ENCODE measurements around the gene STAT6.

The STAT6 gene

GRCh38 chr12:57145460-57146059, 34.4 kb upstream of the STAT6 start:
- no peak for DNase-seq (ENCODE audit: low spot score)

DNA sequence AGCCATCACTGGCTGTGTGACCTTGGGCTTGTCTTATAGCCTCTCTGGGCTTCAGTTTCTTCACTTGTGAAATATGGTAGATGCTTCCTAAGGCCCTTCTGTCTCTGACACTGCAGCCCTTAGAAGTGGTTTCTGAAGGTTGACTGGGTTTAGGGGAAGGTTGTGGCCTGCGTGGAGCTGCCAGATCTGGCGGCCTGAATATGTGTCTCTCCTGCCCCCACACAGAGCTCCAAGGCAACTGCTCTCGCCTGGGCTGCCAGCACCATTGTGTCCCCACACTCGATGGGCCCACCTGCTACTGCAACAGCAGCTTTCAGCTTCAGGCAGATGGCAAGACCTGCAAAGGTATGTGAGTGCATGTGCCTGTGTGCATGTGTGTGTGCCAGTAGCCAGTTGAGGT, 32.3 kb upstream of the STAT6 start:
- no peak for DNase-seq (ENCODE audit: low spot score)

DNA sequence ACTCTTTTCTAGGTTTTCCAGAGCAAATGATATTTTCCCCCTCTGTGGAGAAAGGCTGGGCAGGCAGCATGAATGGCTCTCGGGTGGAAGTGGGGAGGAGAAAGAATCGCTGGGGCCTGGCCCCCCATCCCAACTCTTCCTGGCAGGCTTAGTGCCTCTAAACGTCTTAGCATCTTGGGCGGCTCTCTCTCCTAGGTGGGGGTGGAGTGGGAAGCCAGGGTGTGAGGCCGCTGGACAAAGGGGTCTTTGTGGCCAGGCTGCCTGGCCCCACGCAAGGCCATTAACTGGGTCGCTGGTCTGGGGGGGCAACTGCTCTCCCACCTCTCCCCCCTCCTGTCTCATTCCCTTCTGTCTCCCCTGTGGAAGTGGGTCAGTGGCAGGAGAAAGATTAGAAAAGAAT, 31.6 kb upstream of the STAT6 start:
- no peak for DNase-seq (ENCODE audit: low spot score)

- DNase-seq (ENCODE audit: low spot score): no peak
These were observed 31.0 kb upstream of the STAT6 start for GRCh38 chr12:57142121-57142520.

- no peak for DNase-seq (ENCODE audit: low spot score)
These were observed 30.1 kb upstream of the STAT6 start for GRCh38 chr12:57141249-57141648.

DNA sequence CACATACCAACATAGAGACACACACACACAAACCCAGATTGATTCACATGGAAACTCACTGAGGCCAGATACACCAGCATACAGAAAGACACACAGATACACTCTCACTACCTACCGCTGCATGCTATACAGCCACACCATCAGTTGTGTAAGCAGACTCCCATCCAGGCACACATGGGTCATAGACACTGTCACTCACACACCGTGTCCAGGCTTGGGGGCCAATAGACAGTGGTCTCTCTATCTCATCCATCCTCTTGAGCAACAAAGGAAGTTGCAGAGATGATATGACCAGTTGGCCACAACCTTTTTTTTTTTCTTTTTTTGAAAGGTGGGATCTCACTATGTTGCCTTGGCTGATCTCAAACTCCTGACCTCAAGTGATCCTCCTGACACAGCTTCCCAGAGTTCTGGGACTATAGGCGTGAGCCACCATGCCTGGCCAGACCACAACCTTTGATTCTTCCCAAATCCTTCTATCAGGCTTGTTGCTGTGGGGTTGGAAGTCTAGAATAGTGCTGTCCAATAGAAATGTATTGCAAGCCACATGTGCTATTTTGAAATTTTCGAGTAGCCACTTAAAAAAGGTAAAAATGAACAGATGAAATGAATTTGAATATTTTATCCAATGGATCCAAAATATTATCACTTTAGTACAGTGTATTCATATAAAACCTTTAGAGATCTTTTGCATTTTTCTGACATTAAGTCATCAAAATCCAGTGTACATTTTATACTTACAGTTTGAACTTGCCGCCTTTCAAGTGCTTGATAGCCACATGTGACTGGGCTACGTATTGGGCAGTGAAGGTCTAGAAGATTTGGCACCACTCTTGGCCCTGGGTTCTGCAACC, 28.9 kb upstream of the STAT6 start:
- no peak for DNase-seq (ENCODE audit: low spot score)

- no peak for DNase-seq (ENCODE audit: low spot score)
These were observed 27.5 kb upstream of the STAT6 start for GRCh38 chr12:57138526-57139272.

DNA sequence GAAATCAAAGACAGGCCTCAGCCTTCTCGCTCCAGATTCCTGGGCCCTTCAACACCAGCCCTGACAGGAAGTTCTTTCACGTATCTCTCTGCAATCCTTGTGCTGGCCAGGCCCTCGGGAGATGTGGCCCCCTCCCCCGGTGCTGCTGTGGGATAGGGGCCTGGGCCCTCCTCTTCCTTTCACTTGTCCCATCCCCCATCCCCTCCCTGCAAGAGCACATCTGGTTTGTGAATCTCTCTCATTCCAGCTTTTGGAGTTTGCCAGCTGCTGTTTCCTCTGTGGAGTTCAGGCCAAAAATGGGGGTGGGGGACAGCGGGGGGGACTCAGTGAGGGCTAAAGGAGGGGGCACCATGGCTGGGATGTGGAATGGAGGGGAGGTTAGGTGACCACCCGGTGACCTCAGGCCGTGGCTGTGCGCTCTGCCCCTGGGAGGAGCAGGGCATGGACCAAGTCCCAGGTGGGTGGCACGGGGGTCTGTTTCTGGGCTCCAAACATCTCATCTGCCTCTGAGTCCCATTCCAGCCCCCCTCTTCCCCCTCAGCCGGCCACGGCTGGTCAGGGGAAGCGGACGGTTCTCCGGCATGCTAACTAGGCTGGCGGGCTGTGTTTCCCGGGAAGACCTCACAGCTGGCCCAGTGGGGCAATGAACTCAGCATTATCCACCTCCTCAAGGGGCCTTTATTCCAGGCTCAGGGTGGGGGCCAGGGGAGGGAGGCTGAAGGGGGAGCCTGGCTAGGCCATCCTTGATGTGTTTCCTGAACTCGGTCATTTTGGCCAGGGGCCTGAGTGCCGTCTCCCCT, 24.6 kb upstream of the STAT6 start:
- DNase-seq (ENCODE audit: low spot score): no peak

DNA sequence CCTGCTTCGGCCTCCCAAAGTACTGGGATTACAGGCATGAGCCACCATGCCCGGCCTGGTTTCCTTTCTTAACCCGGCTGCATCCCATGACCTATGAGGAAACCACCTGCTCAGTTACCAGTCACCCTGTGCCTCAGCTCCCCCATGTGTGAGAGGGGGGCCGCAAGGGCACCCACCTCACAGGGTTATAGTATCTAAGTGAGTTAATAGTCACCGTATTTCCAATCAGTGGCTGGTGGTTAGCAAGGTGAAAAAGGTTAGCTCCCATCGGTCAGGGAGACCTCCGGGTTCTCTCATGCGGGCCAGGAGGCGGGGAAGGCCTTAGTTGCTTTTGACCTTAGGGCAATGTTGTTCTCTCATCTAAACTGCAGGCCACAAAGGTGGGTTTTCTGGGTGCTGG, 23.8 kb upstream of the STAT6 start:
- no peak for DNase-seq (ENCODE audit: low spot score)

DNA sequence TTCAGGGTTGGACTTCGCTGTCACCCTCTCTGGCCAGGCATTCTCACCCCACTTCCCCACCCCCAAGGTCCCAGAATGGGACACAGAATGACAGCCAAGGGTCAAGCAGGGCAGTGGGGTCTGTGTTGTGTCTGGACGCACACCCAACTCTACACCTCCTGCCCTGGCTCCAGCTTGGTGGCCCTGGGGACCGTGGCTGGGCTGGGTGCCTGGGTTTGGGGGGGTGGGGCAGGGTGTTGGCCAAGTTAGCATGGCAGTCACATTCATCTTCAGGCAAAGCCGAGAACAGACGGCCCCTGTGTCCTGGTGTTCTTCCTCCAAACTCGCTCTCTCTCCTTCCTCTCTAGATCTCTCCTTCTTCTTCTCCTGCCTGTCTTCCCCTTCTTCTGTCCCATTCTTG, 22.8 kb upstream of the STAT6 start:
- no peak for DNase-seq (ENCODE audit: low spot score)

DNA sequence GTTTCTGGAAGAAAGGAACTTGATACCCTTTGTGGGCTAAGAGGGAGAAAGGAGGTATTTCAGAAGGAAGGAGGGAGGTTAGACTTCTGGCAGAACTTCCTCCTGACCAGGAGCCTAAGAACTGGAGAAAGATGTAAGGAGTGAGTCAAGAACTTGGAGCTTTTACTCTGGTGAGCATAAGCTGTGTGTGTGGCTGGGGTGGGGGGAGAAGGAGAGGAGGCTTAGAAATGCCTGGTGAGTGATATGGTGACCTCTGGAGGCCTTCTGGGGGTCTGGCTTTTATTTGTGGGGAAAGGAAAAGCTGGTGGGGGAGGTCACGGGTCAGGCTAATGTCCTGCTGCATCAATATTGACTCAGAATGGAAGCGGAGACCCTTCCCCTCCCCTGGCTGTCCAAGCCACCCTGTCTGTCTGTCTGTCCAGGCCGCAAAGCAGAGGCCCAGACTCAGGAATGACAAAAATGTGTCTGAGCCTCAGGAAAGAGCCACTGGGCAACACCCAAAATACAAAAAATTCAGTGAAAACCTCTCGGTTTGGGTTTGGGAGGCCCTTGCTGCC, 21.9 kb upstream of the STAT6 start:
- no peak for DNase-seq (ENCODE audit: low spot score)

DNA sequence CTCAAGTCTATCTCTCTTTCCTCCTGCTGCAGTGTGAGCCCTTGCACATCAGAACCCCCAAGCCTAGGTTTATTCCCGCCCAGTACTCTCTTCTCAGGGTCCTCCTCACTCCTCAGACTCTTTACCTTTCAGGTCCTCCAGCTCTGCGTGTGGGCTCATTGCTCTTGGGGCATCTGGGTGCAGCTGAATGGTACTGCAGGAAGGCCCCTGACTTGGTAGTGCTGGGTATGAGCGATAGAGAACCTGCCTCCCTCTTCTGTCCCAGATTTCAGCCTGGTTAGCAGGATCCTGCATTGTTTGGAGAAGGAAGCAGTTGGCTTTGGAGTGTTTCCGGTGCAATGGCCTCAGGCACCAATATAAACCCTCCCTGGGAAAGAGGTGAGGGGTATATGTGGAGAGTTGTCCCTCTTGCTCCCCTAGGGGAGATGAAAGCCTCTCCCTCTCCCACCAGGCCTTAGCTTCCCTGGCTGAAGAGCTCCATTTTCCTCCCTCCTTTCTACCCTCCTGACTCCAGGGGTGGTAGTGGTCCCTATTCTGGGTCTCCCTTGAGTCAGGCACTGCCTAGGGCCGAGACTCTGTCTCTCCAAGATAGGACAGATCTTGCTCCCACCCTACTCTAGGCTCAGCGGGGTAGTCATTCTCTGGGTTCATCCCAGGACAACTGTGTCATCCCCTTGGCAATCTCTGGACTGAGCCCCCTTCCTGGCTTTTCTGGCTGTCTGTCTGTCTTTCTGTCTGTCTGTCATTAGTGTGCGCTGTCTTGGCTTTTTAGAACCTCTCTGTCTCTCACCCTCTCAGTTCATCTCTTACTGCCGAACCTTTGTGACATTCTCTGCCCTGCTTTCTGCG, 21.0 kb upstream of the STAT6 start:
- DNase-seq (ENCODE audit: low spot score): no peak

GRCh38 chr12:57130941-57131340, 19.8 kb upstream of the STAT6 start:
- DNase-seq (ENCODE audit: low spot score): no peak

DNA sequence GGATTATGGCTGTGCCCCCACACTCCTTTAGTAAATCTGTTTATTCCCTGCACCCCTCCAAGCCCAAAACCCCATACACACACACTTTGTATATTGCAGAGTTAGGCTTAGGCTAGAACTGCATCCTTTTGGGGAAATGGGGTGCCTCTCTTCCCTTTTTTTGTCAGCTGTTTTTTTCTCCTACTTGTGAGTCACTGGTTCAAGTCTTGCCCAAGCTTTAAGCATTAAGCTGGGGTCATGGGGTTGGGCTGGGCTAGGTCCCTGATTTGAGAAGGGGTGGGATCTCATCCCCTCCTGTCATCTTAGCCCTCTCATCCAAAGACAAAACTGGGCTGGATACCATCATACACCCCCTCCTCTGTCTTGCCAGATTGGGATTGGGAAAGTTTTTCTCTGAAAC, 18.7 kb upstream of the STAT6 start:
- no peak for DNase-seq (ENCODE audit: low spot score)

DNA sequence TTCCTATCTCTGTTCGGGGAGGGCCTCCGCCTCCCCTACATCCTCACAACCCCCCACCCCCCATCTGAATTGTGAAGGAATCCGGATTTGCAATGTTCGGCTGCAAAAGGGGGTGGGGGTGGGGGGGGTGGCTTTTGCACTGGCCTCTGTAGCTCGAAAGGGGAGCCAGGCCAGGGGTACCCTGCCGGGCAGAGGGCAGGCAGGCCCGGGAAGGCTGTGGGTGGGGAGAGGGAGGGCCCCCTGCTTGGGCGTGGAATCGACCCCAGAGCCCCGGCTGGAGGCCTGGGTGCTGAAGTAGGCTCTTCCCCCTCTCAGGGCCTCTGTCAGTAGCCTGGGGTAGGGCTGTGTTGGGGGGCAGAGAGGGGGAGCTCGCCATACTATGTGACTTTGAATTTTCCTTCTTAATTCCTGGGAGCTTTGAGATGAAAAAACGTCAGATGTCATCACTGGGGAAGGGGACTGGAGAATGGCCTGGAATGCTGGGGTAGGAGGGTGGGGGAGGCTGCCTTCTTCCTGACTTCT, 18.2 kb upstream of the STAT6 start:
- DNase-seq (ENCODE audit: low spot score): no peak

GRCh38 chr12:57128519-57129247, 17.5 kb upstream of the STAT6 start:
- no peak for DNase-seq (ENCODE audit: low spot score)

DNA sequence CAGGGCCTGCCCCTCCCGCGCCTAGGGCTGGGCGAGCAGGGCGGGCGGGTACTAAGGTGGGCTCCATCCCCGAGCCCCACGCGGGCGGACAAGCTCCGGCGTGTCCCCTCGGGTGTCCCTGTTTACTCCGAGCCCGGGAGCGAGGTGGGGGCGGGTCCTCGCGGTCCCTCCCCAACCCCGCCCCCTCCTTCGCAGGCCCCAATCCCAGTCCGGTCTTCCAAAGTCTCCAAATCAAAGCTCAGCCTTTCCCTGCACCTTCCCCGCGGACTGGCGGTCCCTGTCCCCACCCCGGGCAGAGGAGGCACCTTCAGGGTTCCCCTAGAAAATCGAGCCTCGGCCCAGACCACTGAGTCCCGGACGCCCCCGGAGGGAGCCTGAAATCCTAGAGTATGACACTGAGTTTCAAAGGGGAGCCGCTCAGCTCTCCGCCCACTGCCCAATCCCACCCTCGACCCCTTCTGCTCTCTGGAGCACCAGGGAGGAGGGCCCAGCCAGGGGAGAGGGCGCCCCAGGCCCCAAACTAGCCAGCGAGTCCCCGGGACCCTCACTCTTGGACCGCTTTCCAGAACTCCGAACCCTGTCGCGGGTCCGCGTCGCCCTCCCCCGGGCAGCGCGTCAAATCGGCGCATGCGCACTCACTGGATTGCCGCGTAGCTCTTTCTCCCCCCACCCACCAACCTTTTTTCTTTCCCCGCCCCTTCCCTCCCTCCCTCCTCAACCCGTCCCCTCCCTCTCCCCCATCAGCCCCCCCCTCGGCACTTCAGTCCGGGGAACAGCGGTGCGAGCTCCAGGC, 16.8 kb upstream of the STAT6 start, which contains the start of gene LRP1:
TSS of gene LRP1 (plus strand) at position 758 of the 793 bp plus-strand sequence. CDS start 482 bp downstream, outside the sequence.
- peak; percentile 69 for DNase-seq (ENCODE audit: low spot score)

GRCh38 chr12:57127101-57127725, 16.1 kb upstream of the STAT6 start:
- DNase-seq (ENCODE audit: low spot score): peak; percentile 84

GRCh38 chr12:57126561-57126960, 15.4 kb upstream of the STAT6 start:
- DNase-seq (ENCODE audit: low spot score): peak; percentile 57
